Spleen (tissue), 11 donors: Measurements from ENCODE around the gene TBC1D21. TPM values are rescaled to one million over a fixed set of nuclear protein-coding genes. Genes with fewer than 3 reads are reported as not detected.

ENCODE experiments used
- DNase-seq: peaks from one replicate; pipeline ENCODE4 v3.0.0-alpha.2; 2020
- H3K27ac ChIP-seq, 8 donors: fragments of 200-600 bp; sonication (generic) in 7 of 8; 1 replicate in 4 of 8; 2 replicates in 4 of 8; pipeline versions ENCODE4 v1.5.0 to v1.8.0; 2016 to 2021; ENCODE audit warnings: inconsistent platforms in 4 of 8, mild to moderate bottlenecking in 4 of 8, moderate library complexity in 1 of 8
- H3K27me3 ChIP-seq, 7 donors: fragments of 200-600 bp; sonication (generic) in 6 of 7; replicated peaks in 1 of 7; 1 replicate in 4 of 7; 2 replicates in 3 of 7; pipeline versions ENCODE4 v1.5.0 to v1.8.0; 2016 to 2021; ENCODE audit warnings: inconsistent platforms in 3 of 7, mild to moderate bottlenecking in 1 of 7
- H3K36me3 ChIP-seq, 6 donors: fragments of 200-600 bp; sonication (generic) in 5 of 6; 1 replicate in 4 of 6; 2 replicates in 2 of 6; pipeline versions ENCODE4 v1.5.0 to v1.8.0; 2016 to 2021; ENCODE audit warnings: inconsistent platforms in 2 of 6
- H3K4me1 ChIP-seq, 6 donors: fragments of 200-600 bp; sonication (generic) in 5 of 6; 1 replicate in 3 of 6; 2 replicates in 3 of 6; pipeline versions ENCODE4 v1.5.0 to v1.8.0; 2016 to 2021; ENCODE audit warnings: inconsistent platforms in 3 of 6
- H3K4me3 ChIP-seq, 8 donors: fragments of 200-600 bp; sonication (generic) in 7 of 8; 1 replicate in 4 of 8; 2 replicates in 4 of 8; pipeline versions ENCODE4 v1.5.0 to v1.8.0; 2016 to 2021; ENCODE audit warnings: inconsistent platforms in 4 of 8, mild to moderate bottlenecking in 4 of 8, moderate library complexity in 2 of 8
- H3K9me3 ChIP-seq, 8 donors: fragments of 200-600 bp; sonication (generic) in 7 of 8; 1 replicate in 4 of 8; 2 replicates in 4 of 8; pipeline versions ENCODE4 v1.5.0 to v1.8.0; 2016 to 2021; ENCODE audit warnings: inconsistent platforms in 4 of 8
- POLR2A ChIP-seq, 3 donors: fragments of 450-650 bp; IDR thresholded peaks; one replicate each; pipeline ENCODE4 v1.5.1; 2017; ENCODE audit warnings: antibody characterized with exemption in 3 of 3, mild to moderate bottlenecking in 1 of 3
- POLR2AphosphoS5 ChIP-seq, 3 donors: sonication (generic); formaldehyde crosslinking; IDR thresholded peaks; one replicate each; pipeline ENCODE4 v1.5.1; 2017; ENCODE audit warnings: antibody characterized with exemption in 3 of 3
- WGBS, 5 donors: extraction: QIAGEN DNeasy Blood & Tissue Kit in 3 of 5; methylation state at CpG; one replicate each; pipeline versions ENCODE4 v1.1.5 to v1.1.7; 2013 to 2018; 5-methylcytosine and 5-hydroxymethylcytosine counted together
- intact Hi-C: fragments of 100-400 bp; cut with DNase I; formaldehyde crosslinking; loops from one replicate; pipeline ENCODE4 v1.15.0; 2023; ENCODE audit warnings: low total_unique reads
- polyA plus RNA-seq, 3 donors: library from polyadenylated mRNA; stranded (reverse); fragments of 200-250 nt; gene quantifications; one replicate each; pipeline ENCODE4 v1.2.1, GENCODE V29; 2013
- total RNA-seq, 7 donors: library from RNA; depleted of rRNA in 3 of 7; stranded (reverse); fragments of >200 nt in 3 of 7; fragmentation: NEBNext Ultra II Directional in 4 of 7; extraction: Animal tissue kit (Norgen Biotek cat#: 25700) in 4 of 7; gene quantifications; one replicate each; pipeline versions ENCODE4 v1.1.0 to v1.2.1, GENCODE V29; 2016 to 2021
- TF ChIP-seq, protein P1 (sequence below), 11 experiments: fragments of 200-600 bp in 7 of 11; fragments of 450-650 bp in 4 of 11; sonication (generic) in 4 of 11; IDR thresholded peaks in 8 of 11; conservative IDR thresholded peaks in 3 of 11; 1 replicate in 7 of 11; 2 replicates in 4 of 11; pipeline versions ENCODE4 v1.4.0 to v1.8.0; 2016 to 2021; ENCODE audit warnings: antibody characterized with exemption in 11 of 11, inconsistent platforms in 4 of 11, mild to moderate bottlenecking in 1 of 11
- donor health status: healthy with polysubstance abuse.
- donor health status: DM: no; HTN: no; CAD: no; lungs with moderate emphysema.
- donor health status: DM: no; HTN: no; CAD: no.
- donor health status: Bipolar disorder and iron deficiency.
- donor health status: healthy.
- donor health status: DM: no; HTN: no; CAD: no.
- donor health status: DM: yes; HTN: yes; CAD: no.

Gene TBC1D21
- total and polyA plus RNA-seq, 10 donors, result not detected

DNA sequence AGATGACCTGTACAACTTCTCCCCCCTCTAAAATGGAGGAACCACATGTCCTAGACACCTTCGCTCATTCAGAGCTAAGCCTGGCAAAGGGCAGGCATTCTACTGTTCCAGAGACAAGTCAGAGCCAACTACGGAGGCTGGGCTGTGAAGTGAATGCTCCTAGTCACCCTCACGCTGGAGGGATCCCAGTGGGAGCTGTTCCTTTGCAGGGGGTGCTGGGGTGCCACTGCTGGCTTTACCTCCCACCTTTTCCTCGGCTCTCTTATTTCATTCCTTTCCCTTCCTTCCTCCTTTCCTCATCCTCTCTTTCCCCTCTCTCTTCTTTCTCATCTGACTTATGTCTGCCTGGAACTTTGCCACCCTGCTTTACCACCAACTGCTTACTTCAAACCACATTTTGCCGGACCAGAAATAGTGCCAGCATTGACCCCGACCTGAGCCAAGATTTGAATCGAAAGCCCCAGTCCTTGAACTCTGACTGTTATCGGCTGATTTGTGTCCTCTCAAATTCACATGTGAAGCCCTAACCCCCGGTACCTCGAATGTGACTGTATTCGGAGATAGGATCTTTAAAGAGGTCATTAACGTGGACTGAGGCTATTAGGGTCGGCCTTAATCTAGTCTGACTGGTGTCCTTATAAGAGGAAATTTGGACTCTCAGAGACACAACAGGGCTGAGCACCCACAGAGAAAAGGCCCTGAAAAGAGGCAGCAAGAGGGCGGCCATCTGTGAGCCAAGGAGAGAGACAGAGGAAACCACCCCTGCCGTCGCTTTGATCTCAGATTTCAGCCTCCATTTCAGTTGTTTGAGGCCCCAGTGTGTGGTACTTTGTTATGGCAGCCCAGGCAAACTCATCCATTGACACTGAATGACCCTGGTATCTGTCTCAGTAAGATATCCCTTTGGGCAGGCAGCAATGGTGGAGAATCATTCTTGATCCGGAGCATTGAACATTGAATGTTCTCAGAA is 31.3 kb upstream of the TBC1D21 start:
- peaks cover 0 to 3% (median 0%) of the 10 kb centered on the region in 8 donors for H3K9me3 ChIP-seq
- TF ChIP-seq POLR2A (IDR thresholded peaks at IDR 0.05) (no peak), POLR2AphosphoS5 (IDR thresholded peaks at IDR 0.05) (no peak)
- TF ChIP-seq, protein P1, sequence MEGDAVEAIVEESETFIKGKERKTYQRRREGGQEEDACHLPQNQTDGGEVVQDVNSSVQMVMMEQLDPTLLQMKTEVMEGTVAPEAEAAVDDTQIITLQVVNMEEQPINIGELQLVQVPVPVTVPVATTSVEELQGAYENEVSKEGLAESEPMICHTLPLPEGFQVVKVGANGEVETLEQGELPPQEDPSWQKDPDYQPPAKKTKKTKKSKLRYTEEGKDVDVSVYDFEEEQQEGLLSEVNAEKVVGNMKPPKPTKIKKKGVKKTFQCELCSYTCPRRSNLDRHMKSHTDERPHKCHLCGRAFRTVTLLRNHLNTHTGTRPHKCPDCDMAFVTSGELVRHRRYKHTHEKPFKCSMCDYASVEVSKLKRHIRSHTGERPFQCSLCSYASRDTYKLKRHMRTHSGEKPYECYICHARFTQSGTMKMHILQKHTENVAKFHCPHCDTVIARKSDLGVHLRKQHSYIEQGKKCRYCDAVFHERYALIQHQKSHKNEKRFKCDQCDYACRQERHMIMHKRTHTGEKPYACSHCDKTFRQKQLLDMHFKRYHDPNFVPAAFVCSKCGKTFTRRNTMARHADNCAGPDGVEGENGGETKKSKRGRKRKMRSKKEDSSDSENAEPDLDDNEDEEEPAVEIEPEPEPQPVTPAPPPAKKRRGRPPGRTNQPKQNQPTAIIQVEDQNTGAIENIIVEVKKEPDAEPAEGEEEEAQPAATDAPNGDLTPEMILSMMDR (IDR thresholded peaks at IDR 0.05 in 8 of 11, conservative IDR thresholded peaks at IDR 0.05 in 3 of 11), result no peak
- peaks cover 0 to 7% (median 3%) of the 10 kb centered on the region in 6 donors for H3K4me1 ChIP-seq
- 55 to 68% (median 59%) methylated on average over 17 of the region's 17 CpGs for WGBS, 5 donors
- H3K4me3 ChIP-seq, result no peak overlapping the region
- H3K27ac ChIP-seq, result no peak overlapping the region
- no peak for DNase-seq
- peaks cover 0 to 40% (median 0%) of the 10 kb centered on the region in 7 donors for H3K27me3 ChIP-seq
- H3K36me3 ChIP-seq, result no peaks in the 10 kb centered on the region
- intact Hi-C loops, result no loop called here

DNA sequence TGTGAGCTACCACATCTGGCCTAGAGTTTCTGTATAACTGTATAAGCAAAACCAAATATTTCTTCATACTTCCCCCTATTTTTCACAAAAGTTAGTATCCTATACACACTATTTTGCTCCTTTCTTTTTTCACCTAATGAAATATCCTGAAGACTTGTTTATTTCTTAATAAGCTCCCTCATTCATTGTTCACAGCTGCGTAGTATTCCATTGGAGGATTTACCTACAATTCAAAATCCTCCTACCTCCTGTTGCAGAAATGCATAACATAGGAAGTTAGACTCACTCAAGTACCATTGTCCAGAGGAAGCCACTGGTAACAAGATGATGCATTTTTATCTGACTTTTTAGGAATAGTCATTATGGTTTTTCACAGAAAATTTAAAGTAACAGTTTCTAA is 29.6 kb upstream of the TBC1D21 start:
- TF ChIP-seq, protein P1 (IDR thresholded peaks at IDR 0.05 in 8 of 11, conservative IDR thresholded peaks at IDR 0.05 in 3 of 11), result no peak
- TF ChIP-seq POLR2AphosphoS5 (IDR thresholded peaks at IDR 0.05), result no peak
- TF ChIP-seq POLR2A (IDR thresholded peaks at IDR 0.05), result no peak
- no peak overlapping the region for H3K4me3 ChIP-seq
- no peaks in the 10 kb centered on the region for H3K36me3 ChIP-seq
- intact Hi-C loops, result no loop called here
- H3K27ac ChIP-seq, result no peak overlapping the region
- peaks cover 0 to 40% (median 0%) of the 10 kb centered on the region in 7 donors for H3K27me3 ChIP-seq
- 94 to 98% (median 95%) methylated on average over 1 of the region's 1 CpG for WGBS, 5 donors
- peaks cover 0 to 5% (median under 1%) of the 10 kb centered on the region in 6 donors for H3K4me1 ChIP-seq
- H3K9me3 ChIP-seq, result peaks cover 0 to 3% (median 0%) of the 10 kb centered on the region in 8 donors
- no peak for DNase-seq

DNA sequence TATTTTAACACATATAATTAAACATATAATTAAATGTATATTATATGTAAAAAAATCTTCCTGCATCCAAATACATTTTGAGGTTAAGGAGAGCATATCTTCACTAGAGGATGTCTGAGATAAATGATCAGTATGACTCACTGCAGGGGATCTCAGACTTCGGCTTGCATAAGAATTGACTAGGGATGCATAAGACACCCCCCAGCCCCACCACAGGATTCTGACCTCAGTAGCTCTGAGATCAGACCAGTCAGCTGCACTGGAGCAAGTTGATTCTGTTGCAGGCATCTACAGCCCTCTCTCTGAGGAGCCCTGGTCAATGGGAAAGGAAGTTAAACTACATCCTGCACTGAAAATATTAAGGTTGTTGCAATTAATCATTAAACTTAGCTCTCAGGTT is 29.0 kb upstream of the TBC1D21 start:
- Histone ChIP-seq H3K4me3 (no peak overlapping the region), H3K27ac (no peak overlapping the region), H3K9me3 (peaks cover 0 to 3% (median 0%) of the 10 kb centered on the region in 8 donors), H3K27me3 (peaks cover 0 to 40% (median 0%) of the 10 kb centered on the region in 7 donors), H3K4me1 (no peaks in the 10 kb centered on the region), H3K36me3 (no peaks in the 10 kb centered on the region)
- intact Hi-C loops, result no loop called here
- WGBS, 5 donors, result 36 to 59% (median 52%) methylated on average over 1 of the region's 1 CpG
- TF ChIP-seq, protein P1 (IDR thresholded peaks at IDR 0.05 in 8 of 11, conservative IDR thresholded peaks at IDR 0.05 in 3 of 11), result no peak
- TF ChIP-seq POLR2A (IDR thresholded peaks at IDR 0.05) (no peak), POLR2AphosphoS5 (IDR thresholded peaks at IDR 0.05) (no peak)
- no peak for DNase-seq

DNA sequence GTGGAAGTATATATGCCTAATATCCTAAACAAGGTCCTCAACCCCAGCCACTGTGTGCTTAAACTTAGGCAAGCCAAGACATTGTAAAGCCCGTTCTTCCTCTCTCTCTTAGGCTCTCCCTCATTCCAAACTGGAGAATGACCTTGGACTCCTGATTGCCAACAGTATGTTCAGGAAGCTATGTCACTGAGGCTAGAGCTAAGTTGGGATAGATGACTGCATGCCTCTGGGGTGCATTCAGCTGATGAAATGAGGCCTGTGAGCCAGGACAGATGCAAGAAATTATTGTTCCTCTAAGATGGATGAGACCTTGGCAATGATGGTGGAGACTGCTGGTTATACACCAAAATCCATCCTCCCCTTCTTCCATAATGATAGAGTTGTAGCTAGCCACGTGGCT is 27.9 kb upstream of the TBC1D21 start:
- 60 to 73% (median 62%) methylated on average over 2 of the region's 2 CpGs for WGBS, 5 donors
- H3K27ac ChIP-seq, result no peak overlapping the region
- no peak overlapping the region for H3K4me3 ChIP-seq
- H3K36me3 ChIP-seq, result no peaks in the 10 kb centered on the region
- H3K27me3 ChIP-seq, result peaks cover 0 to 35% (median 0%) of the 10 kb centered on the region in 7 donors
- TF ChIP-seq POLR2AphosphoS5 (IDR thresholded peaks at IDR 0.05), result no peak
- TF ChIP-seq, protein P1 (IDR thresholded peaks at IDR 0.05 in 8 of 11, conservative IDR thresholded peaks at IDR 0.05 in 3 of 11), result no peak
- TF ChIP-seq POLR2A (IDR thresholded peaks at IDR 0.05), result no peak
- DNase-seq, result no peak
- intact Hi-C loops, result no loop called here
- no peaks in the 10 kb centered on the region for H3K4me1 ChIP-seq
- peaks cover 0 to 3% (median 0%) of the 10 kb centered on the region in 8 donors for H3K9me3 ChIP-seq
